HuH-7.5 (cell line): Measurements from ENCODE around the gene ATP6V1G2.
A peak's percentile ranks its signal among the peaks of the same experiment; 100 is the strongest.
"Not testable (repeated sequence)": the region's sequence is repeated elsewhere in the genome, so short reads cannot be mapped to it uniquely, and the experiment has no call there.

Source experiments
- DNase-seq: peaks from one replicate; pipeline ENCODE4 v3.0.0; 2011; ENCODE audit warnings: low spot score

The ATP6V1G2 gene

DNA sequence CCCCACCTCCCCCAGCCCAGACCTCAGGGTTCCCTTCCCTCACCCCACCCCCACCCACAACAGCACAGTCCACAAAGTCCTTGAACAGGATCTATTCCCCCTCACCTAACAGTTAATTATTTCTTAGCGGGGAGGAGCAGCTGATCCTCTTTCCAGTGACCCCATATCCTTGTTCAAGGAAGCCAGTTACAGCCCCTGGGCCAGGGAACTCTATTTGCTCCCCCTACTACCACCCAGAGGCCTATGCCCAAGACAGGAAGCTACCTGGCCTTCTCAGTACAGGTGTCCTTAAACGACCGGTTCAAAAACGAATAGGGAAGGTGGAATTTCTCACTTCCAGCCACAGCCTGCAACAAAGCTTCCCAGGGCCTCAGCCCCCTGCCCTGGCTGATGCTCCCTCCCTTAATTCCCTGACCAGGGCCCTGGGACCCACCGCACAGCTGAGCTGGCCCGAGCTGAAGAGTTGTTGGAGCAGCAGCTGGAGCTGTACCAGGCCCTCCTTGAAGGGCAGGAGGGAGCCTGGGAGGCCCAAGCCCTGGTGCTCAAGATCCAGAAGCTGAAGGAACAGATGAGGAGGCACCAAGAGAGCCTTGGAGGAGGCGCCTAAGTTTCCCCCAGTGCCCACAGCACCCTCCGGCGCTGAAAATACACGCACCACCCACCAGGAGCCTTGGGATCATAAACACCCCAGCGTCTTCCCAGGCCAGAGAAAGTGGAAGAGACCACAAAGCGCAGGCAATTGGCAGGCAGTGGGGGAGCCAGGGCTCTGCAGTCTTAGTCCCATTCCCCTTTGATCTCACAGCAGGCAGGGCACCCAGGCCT is 16.9 kb downstream of the ATP6V1G2 start:
- no peak for DNase-seq

GRCh38 chr6:31528821-31529328 is 17.5 kb downstream of the ATP6V1G2 start, which contains the start of gene MCCD1:
Gene MCCD1, plus strand, starts transcription at chr6:31528962. Its CDS starts 53 bp downstream, at chr6:31529015.
- no peak for DNase-seq

DNA sequence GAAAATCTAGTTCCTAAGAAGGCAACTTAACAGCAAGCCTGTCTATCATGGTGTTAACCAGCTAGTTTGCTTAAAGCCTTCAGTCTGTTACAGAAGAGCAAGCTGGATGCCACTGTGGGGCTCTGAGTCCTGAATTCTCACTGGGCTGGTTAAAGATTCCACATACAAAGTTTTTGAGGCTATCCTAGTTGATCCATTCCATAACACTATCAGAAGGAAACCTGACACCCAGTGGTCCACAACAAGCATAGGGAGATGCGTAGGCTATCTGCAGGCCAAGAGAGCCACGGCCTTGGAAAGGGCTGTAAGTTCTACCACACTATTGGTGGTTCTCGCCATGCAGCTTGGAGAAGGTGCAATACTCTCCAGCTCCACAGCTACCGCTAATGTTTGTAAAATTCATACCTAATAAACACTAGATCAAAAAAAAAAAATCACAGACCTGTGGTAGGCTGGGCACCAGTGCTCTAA is 18.1 kb downstream of the ATP6V1G2 start:
- no peak for DNase-seq

- DNase-seq = no peak
Measured at GRCh38 chr6:31525932-31526591, 20.3 kb downstream of the ATP6V1G2 start.

DNA sequence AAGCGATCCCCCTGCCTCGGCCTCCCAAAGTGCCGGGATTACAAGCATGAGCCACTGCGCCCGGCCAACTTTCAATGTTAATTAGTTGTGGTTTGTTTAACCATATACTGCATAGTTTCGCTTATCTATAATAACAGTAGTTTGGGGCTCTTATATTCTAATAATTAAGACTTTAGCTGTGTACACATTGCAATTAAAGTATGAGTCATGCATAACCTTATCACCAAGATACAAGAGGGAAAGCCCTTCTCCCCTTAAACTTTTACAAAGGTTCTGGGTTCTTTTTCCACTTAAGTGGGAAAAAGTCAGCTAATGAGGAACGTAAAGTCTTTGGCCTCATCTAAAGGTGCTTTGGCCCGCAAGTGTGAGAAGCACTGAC is 20.9 kb downstream of the ATP6V1G2 start:
- no peak for DNase-seq

DNA sequence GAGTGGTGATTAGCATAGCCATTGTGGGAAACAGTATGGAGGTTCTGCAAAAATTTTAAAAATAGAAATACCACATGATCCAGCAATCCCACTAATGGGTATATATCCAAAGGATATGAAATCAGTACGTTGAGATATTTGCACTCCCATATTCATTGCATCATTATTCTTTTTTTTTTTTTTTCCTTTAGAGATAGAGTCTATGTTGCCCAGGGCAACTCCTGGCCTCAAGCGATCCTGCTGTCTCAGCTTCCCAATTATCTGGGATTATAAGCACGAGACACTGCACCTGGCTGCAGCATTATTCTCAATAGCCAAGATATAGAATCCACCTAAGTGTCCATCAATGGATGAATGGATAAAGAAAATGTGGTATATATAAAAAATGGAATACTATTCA is 24.6 kb downstream of the ATP6V1G2 start:
- DNase-seq = no peak

DNA sequence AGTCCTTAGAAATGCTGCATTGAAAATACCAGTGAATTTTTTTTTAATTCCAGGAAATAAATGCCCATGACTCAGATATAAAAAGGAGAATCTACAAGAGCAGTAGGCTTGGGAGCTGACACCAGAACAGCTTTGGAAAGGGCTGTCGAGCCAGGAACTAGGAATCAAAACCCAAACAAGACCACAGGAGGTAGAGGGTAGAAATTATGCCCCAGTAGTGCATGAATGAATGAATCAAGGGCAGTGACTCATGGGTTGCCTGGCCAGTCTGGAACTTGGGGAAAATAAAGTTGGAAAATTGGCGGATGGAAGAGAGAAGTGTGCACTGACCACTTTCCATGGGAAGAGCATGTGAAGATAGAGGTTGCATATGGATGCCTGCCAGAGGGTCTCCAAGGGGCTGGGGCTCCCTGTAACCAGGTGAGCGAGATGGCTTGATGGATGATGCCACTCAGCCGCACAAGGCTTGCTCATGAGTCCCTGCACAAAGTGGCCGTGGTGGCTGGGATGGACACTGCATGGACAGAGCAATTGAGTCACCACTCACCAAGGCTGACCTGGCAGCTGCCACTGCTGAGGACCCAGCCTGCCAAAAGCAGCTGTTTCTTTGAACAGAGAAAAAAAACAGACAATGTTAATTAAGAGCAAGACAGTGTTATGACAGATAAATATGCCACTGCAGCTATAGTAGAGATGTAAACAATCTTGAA is 32.8 kb downstream of the ATP6V1G2 start:
- no peak for DNase-seq

DNA sequence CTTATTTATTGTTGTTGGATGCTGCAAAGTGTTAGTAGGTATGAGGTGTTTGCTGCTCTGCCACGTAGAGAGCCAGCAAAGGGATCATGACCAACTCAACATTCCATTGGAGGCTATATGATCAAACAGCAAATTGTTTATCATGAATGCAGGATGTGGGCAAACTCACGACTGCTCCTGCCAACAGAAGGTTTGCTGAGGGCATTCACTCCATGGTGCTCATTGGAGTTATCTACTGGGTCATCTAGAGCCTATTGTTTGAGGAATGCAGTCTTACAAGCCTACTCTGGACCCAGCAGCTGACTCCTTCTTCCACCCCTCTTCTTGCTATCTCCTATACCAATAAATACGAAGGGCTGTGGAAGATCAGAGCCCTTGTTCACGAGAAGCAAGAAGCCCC is 36.4 kb downstream of the ATP6V1G2 start:
- no peak for DNase-seq

DNA sequence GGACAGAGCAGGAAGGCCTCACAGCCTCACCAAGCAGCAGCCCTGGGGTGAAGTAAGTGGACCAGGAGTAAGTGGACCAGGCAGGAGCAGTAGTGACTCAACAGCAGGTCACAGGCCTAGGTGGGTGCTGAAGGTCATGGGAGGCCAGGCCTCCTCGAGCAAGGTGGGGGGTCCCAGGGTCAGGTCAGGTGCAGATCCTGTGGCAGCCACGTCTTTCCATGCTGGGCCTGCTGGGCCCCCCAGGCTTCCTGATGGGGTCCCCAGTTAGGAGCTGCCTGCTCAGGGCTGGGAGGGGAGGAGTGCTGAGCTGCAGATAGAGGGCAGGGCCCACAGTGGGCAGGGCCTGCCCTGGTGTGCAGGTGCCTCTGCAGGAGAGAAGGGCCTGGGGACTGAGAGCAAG is 37.4 kb downstream of the ATP6V1G2 start:
- not testable (repeated sequence) for DNase-seq

GRCh38 chr6:31502586-31502985 is 43.8 kb downstream of the ATP6V1G2 start:
- DNase-seq = no peak

- DNase-seq = not testable (repeated sequence)
Measured at GRCh38 chr6:31499648-31500047, 46.8 kb downstream of the ATP6V1G2 start.

DNA sequence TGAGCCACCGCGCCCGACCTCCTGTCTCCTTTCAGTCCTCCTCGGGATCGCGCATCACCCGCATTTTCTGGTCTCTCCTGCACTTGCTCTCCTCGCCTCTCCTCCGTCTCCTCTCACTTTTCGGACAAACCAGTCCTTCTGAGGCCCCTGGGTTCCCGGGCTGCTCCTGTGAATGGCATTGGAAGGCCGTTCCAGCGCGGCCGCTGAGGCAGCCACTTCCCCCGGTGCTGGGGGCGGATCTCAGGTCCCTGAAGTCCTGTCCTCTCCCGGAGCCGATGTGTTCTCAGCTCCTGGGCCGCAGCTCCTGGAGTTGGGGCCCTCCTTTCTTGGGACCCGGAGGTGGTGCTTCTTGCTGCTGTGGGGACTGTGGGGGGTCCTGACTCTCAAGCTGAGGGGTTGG is 47.7 kb downstream of the ATP6V1G2 start:
- DNase-seq = no peak

DNA sequence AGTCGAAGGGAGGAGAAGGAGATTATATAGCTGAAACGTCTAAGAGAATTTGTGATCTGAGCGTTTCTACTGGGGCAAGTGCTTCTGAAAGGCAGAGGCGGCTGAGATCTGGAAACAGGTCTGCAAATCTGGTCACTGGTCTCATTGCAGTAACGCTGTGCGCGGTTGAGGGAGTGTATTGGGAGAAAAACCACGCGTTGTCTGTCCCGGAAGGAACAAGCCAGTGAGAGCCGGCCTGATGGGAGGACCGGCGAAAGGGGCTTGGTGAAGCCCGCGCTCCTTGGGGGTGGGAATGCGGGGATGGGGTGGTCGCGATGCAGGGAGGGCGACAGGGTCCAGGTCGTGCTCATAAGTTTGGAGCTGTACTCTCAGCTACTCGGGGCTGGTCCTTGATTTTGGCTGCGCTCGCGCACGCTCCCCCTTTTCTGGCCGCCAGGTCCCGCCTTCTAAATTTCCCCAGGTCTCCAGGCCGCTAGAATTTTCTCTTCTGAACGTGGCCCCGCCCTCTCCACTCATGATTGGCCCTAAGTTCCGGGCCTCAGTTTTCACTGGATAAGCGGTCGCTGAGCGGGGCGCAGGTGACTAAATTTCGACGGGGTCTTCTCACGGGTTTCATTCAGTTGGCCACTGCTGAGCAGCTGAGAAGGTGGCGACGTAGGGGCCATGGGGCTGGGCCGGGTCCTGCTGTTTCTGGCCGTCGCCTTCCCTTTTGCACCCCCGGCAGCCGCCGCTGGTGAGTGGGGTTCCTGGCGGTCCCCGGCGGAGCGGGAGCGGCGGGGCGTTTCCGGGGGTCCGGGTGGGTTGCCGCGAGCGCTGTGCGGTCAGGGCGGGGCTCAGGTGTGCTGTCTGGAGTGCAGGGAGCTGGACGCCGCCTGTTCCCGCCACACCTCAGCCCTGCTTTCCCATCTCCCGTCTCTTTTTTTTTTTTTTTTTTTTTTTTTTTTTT is 48.6 kb downstream of the ATP6V1G2 start, which contains the start of gene MICB:
Gene MICB (plus strand): TSS at position 615 of the 946 bp plus-strand sequence. CDS start 49 bp downstream, at position 664.
- DNase-seq = peak; percentile 54

- not testable (repeated sequence) for DNase-seq
Measured at GRCh38 chr6:31496826-31497225, 49.6 kb downstream of the ATP6V1G2 start.

- no peak for DNase-seq
Measured at GRCh38 chr6:31495580-31495979, 50.8 kb downstream of the ATP6V1G2 start.
